Lower leg skin (tissue), 4 donors: ENCODE data around the gene CD99L2. TPM values are rescaled to one million over a fixed set of nuclear protein-coding genes. Genes with fewer than 3 reads are reported as not detected.

Experiments used
- DNase-seq, 2 donors: peaks; one replicate each; pipeline ENCODE4 v3.0.0-alpha.2; 2019; ENCODE audit warnings: low spot score in 2 of 2
- H3K4me3 ChIP-seq: fragments of 200-600 bp; sonication (generic); 2 replicates; pipeline ENCODE4 v1.5.1; 2017; ENCODE audit warnings: mild to moderate bottlenecking, low read depth; ENCODE audit not compliant: poor library complexity, severe bottlenecking
- POLR2A ChIP-seq, 2 donors: fragments of 450-650 bp; IDR thresholded peaks; one replicate each; pipeline ENCODE4 v1.6.1; 2016 to 2017; ENCODE audit warnings: antibody characterized with exemption in 2 of 2, mild to moderate bottlenecking in 1 of 2, moderate library complexity in 1 of 2
- WGBS, 2 donors: methylation state at CpG; one replicate each; pipeline ENCODE4 v1.1.5; 2018; 5-methylcytosine and 5-hydroxymethylcytosine counted together
- intact Hi-C: fragments of 100-400 bp; cut with DNase I; formaldehyde crosslinking; loops from one replicate; pipeline ENCODE4 v1.15.0; 2023; ENCODE audit warnings: low total_unique reads
- total RNA-seq, 4 donors: library from RNA; depleted of rRNA; stranded (reverse); fragments of >200 nt; gene quantifications; one replicate each; pipeline ENCODE4 v1.1.0, GENCODE V29; 2016
- TF ChIP-seq, protein P1 (sequence below), 3 donors: fragments of 450-650 bp; IDR thresholded peaks; one replicate each; pipeline ENCODE4 v1.5.1; 2016; ENCODE audit warnings: antibody characterized with exemption in 3 of 3, mild to moderate bottlenecking in 3 of 3, moderate library complexity in 2 of 3

CD99L2 gene
- total RNA-seq, 4 donors from 2014 or later = 7.5 to 26.8 (median 17.3) TPM

DNA sequence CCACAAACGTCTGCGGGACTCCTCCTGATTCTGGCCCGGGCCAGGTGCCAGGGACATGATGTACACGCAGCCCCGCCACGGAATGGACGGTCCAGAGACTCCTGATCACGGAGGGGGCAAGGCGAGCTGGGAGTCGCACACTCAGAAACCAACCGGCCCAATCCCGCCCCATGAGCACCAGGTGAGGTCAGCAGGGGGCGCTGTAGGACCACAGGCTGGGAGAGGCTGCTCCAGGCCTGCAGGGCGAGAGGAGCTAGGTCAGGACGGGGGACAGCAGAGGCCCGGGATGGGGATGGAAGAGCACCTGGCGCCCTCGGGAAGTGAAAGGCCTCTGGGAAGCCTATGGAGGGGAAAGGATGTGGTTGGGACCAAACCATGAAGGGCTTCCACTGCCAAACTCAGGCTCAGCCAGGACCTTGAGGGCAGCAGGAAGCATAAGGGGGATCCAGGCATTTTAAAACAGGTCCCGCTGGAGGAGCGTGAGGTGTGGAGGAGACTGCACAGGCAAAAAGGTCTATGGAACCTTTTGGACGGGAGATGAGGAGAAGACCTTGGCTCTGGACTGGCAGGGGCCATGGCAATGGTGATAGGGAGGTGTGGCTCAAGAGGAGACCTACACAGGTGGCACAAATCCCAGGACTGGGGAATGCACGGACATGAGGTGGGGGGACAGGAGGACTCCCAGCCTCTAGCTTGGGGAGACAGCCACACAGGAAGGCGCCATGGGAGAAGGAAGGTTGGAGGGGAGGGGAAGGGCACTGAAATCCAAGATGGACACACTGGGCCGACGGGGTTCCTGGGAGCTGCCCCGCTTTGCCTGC lies 126.1 kb downstream of the CD99L2 start:
- DNase-seq = peak; percentile 52 to 94
- intact Hi-C loops = loop anchor here (5.0 kb wide), 1 partner anchor 310 kb away; no protein-coding TSS in a partner anchor
- WGBS, 2 donors = 40 to 64% methylated on average over 12 to 22 of the region's 26 CpGs
- H3K4me3 ChIP-seq = no peak overlapping the region
- no peak for TF ChIP-seq POLR2A (IDR thresholded peaks at IDR 0.05)
- TF ChIP-seq, protein P1, sequence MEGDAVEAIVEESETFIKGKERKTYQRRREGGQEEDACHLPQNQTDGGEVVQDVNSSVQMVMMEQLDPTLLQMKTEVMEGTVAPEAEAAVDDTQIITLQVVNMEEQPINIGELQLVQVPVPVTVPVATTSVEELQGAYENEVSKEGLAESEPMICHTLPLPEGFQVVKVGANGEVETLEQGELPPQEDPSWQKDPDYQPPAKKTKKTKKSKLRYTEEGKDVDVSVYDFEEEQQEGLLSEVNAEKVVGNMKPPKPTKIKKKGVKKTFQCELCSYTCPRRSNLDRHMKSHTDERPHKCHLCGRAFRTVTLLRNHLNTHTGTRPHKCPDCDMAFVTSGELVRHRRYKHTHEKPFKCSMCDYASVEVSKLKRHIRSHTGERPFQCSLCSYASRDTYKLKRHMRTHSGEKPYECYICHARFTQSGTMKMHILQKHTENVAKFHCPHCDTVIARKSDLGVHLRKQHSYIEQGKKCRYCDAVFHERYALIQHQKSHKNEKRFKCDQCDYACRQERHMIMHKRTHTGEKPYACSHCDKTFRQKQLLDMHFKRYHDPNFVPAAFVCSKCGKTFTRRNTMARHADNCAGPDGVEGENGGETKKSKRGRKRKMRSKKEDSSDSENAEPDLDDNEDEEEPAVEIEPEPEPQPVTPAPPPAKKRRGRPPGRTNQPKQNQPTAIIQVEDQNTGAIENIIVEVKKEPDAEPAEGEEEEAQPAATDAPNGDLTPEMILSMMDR (IDR thresholded peaks at IDR 0.05) = peak in 1 of 3 donors; percentile 40

DNA sequence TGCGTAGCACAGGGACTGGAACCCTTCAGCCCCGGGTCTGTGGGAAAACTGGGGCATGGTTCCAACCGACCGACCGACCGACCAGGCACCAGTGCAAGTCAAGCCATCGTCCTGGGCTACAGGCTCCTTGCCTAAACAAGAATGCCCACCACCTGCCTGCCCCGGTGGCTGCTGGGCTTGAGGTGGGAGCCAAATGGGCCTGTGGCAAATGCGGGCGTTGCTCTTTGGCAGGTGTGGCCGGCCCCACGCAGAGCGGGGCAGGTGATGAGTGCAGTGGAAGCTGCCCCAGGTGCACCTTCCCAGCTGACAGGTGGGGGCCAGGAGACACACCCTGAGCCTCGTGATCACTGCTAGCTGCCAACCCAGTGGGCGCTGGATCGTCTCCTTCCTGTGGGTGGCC lies 127.4 kb downstream of the CD99L2 start:
- no peak overlapping the region for H3K4me3 ChIP-seq
- DNase-seq = peak in 1 of 2 donors; percentile 83
- no peak for TF ChIP-seq POLR2A (IDR thresholded peaks at IDR 0.05)
- TF ChIP-seq, protein P1 (IDR thresholded peaks at IDR 0.05) = no peak
- intact Hi-C loops = loop anchor here (5.0 kb wide), 1 partner anchor 311 kb away; no protein-coding TSS in a partner anchor
- 73 to 81% methylated on average over 8 to 10 of the region's 16 CpGs for WGBS, 2 donors

DNA sequence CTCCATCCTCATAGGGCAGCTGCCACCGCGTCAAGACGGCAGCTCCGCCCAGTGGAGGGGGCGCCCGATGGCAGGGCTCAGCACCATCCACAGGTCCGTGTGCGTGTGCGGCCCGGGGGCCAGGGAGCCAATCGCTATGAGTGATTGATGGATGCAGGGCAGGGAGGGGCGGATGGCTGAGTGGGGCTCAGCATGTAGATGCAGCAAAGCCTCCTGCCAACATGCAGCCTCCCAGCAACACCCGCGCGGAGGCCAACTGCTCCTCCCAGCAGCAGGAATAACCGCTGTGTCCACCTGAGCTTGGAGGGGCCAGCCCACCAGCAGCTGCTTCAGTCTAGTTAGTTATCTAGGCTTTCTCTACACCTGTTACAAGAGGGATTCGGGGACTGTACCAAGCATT lies 127.8 kb downstream of the CD99L2 start:
- 78 to 100% methylated on average over 4 to 16 of the region's 17 CpGs for WGBS, 2 donors
- no peak for TF ChIP-seq POLR2A (IDR thresholded peaks at IDR 0.05)
- TF ChIP-seq, protein P1 (IDR thresholded peaks at IDR 0.05) = no peak

DNA sequence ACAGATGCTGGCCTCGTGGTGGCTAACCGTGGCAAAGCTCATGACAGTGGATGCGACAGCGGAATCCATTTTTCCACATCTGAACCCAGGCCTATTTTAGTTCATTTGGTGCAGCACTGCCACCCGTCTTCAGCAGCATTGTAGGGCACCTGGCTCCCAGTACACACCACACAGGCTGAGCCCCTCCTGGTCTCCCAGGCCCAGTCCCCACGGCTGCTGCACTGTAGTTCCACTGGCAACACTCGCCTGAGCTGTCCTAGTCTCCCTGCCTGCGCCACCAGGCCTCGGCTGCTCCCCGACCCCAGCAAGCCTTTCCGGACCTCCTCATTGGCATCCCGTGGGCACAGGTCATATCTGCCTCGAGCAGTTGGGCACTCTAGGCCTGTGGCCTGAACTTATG lies 129.1 kb downstream of the CD99L2 start:
- WGBS, 2 donors = 80 to 90% methylated on average over 10 to 13 of the region's 13 CpGs
- peak in 1 of 2 donors; percentile 72 for DNase-seq

More for the DNA sequence above, 127.8 kb downstream of the CD99L2 start:
- H3K4me3 ChIP-seq = no peak overlapping the region
- peak in 1 of 2 donors; percentile 81 for DNase-seq
- intact Hi-C loops = loop anchor here (5.0 kb wide), 1 partner anchor 312 kb away; no protein-coding TSS in a partner anchor

DNA sequence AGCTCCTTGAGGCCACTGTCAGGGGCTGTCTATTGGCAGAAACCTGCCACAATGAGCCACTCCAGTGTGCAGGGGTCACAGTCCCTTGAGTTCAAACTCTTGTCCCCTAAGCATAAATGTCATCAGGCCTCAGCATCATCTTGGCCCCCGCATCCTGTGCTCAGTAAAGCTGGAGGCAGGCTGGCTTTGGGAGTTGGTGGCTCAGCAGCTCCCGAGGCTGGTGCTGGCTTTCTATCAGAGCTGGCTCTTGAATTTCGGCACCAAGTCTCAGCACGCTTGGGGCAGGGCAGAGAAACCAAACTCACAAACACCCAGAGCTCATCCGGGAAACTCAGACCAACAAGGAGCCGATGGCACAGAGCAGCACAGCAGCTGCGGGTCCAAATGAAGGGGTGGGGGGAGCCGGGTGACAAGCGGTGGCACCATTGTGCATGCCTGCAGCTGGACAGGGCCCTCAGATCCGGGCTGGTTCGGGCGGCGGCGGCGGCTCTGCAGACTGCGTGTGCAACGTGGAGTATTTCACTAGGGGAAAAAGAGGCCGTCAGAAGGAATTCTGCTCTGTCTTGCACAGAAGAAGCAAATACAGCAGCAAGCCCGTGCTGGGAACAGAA lies 129.8 kb downstream of the CD99L2 start:
- WGBS, 2 donors = 41 to 79% methylated on average over 10 to 18 of the region's 19 CpGs
- intact Hi-C loops = no loop called here
- no peak overlapping the region for H3K4me3 ChIP-seq
- TF ChIP-seq, protein P1 (IDR thresholded peaks at IDR 0.05) = no peak
- no peak for TF ChIP-seq POLR2A (IDR thresholded peaks at IDR 0.05)
- peak in 1 of 2 donors; percentile 84 for DNase-seq

More for the DNA sequence above, 129.1 kb downstream of the CD99L2 start:
- TF ChIP-seq, protein P1 (IDR thresholded peaks at IDR 0.05) = no peak
- no peak for TF ChIP-seq POLR2A (IDR thresholded peaks at IDR 0.05)
- intact Hi-C loops = no loop called here
- no peak overlapping the region for H3K4me3 ChIP-seq
